K562 (cell line): ENCODE results near the gene ACSL3. TPM values are rescaled to one million over a fixed set of nuclear protein-coding genes. Genes with fewer than 3 reads are reported as not detected.

ENCODE experiments used
- ATAC-seq: fragments of 200-7000 bp; cut with Tn5 transposase; 3 replicates; pipeline ENCODE4 v1.9.1; 2020; ENCODE audit warnings: moderate library complexity
- BruUV-seq: library from RNA; stranded (reverse); fragments of 400-500 nt; replicated peaks from 2 replicates; lab custom pipeline; 2021; lab: Mats Ljungman, UMichigan
- CTCF ChIA-PET: fragments of 300-600 bp; formaldehyde crosslinking; extraction: SDS; loops from one replicate; lab custom pipeline; 2021; ENCODE audit warnings: low intra/inter-chr PET ratio; lab: Yijun Ruan, JAX
- POLR2A ChIA-PET: fragments of 300-600, 350-650 bp; sonication (Branson Sonifier 250); formaldehyde crosslinking; extraction: SDS; loops from one replicate; lab custom pipeline; 2021; ENCODE audit warnings: antibody characterized with exemption, inconsistent platforms; lab: Yijun Ruan, JAX
- DNase-seq, 4 experiments: peaks; one replicate each; pipeline versions ENCODE4 v3.0.0 to v3.0.0-alpha.2; 2011 to 2018; ENCODE audit warnings: low spot score in 3 of 4, mixed read lengths in 3 of 4; ENCODE audit errors: extremely low read depth in 1 of 4
- FAIRE-seq: peaks from 2 replicates; lab custom pipeline; 2011; peaks lifted over from hg19 to GRCh38; lab: Jason Lieb, UNC
- H2AFZ ChIP-seq: 2 replicates; pipeline ENCODE4 v1.6.0; 2011; ENCODE audit warnings: low read depth, low read length, control low read depth, inconsistent platforms
- H3K27ac ChIP-seq: fragments of 200-600 bp; 3 replicates; pipeline ENCODE4 v1.8.0; 2011; ENCODE audit warnings: low read depth, mild to moderate bottlenecking, control low read depth, inconsistent platforms, low read length, moderate library complexity, mixed read lengths; ENCODE audit errors: extremely low read depth
- H3K27me3 ChIP-seq, 2 experiments: fragments of 300-600 bp in 1 of 2; 2 replicates in 1 of 2; 3 replicates in 1 of 2; pipeline versions ENCODE4 v1.6.0 to v1.8.0; 2011; ENCODE audit warnings: inconsistent platforms in 2 of 2, low read length in 2 of 2, mild to moderate bottlenecking in 1 of 2, mixed read lengths in 1 of 2, moderate library complexity in 1 of 2; ENCODE audit not compliant: control insufficient read depth in 2 of 2, insufficient read depth in 2 of 2
- H3K36me3 ChIP-seq: fragments of 300-600 bp; 3 replicates; pipeline ENCODE4 v1.8.0; 2011; ENCODE audit warnings: mild to moderate bottlenecking, low read length, inconsistent platforms; ENCODE audit not compliant: control insufficient read depth, insufficient read depth
- H3K4me1 ChIP-seq, 2 experiments: fragments of 200-600 bp in 1 of 2; replicated peaks in 1 of 2; 2 replicates in 1 of 2; 3 replicates in 1 of 2; pipeline versions ENCODE4 v1.5.1 to v1.8.0; 2011; ENCODE audit warnings: inconsistent platforms in 2 of 2, low read length in 2 of 2, mild to moderate bottlenecking in 1 of 2, mixed read lengths in 1 of 2, moderate library complexity in 1 of 2; ENCODE audit not compliant: control insufficient read depth in 2 of 2, insufficient read depth in 2 of 2
- H3K4me2 ChIP-seq: 2 replicates; pipeline ENCODE4 v1.6.1; 2011; ENCODE audit warnings: low read length, control low read depth, inconsistent platforms, mixed read lengths; ENCODE audit not compliant: insufficient read depth
- H3K4me3 ChIP-seq: fragments of 200-600 bp; sonication (generic), shearing (Covaris generic); 2 replicates; pipeline ENCODE4 v1.5.1; 2016; ENCODE audit warnings: control low read depth, inconsistent platforms
- H3K79me2 ChIP-seq: fragments of 200-600 bp; 3 replicates; pipeline ENCODE4 v1.8.0; 2011; ENCODE audit warnings: low read length, inconsistent platforms; ENCODE audit not compliant: control insufficient read depth, insufficient read depth
- H3K9ac ChIP-seq, 2 experiments: 2 replicates each; pipeline versions ENCODE4 v1.6.0 to v1.6.1; 2011; ENCODE audit warnings: low read depth in 2 of 2, low read length in 2 of 2, control low read depth in 1 of 2, inconsistent platforms in 1 of 2, mild to moderate bottlenecking in 1 of 2, mixed read lengths in 1 of 2; ENCODE audit not compliant: insufficient read depth in 1 of 2
- H3K9me1 ChIP-seq: one replicate; pipeline ENCODE4 v1.6.0; 2011; ENCODE audit warnings: inconsistent platforms, mild to moderate bottlenecking, low read length, moderate library complexity; ENCODE audit not compliant: control insufficient read depth, insufficient read depth
- H3K9me3 ChIP-seq: replicated peaks from 2 replicates; pipeline ENCODE4 v1.5.1; 2011; ENCODE audit warnings: low read depth, low read length, inconsistent platforms; ENCODE audit not compliant: control insufficient read depth, insufficient read depth
- H4K20me1 ChIP-seq: replicated peaks from 2 replicates; pipeline ENCODE4 v1.6.1; 2011; ENCODE audit warnings: low read length, inconsistent platforms, mixed read lengths; ENCODE audit not compliant: control insufficient read depth, insufficient read depth
- CBFA2T2 ChIP-seq: fragments of 450-650 bp; conservative IDR thresholded peaks from 2 replicates; pipeline ENCODE4 v1.6.1; 2017; ENCODE audit warnings: mild to moderate bottlenecking
- CHD2 ChIP-seq: IDR thresholded peaks from 2 replicates; pipeline ENCODE4 v1.6.1; 2011; ENCODE audit warnings: low read depth, low read length
- GABPA ChIP-seq: fragments of 200-800 bp; sonication (Bioruptor generic); conservative IDR thresholded peaks from 2 replicates; pipeline ENCODE4 v1.6.1; 2016; ENCODE audit warnings: low read depth, missing genetic modification characterization, missing compliant biosample characterization
- NCOA2 ChIP-seq, 2 experiments: fragments of 450-650 bp; IDR thresholded peaks; 2 replicates each; pipeline ENCODE4 v1.6.1; 2018; ENCODE audit warnings: mild to moderate bottlenecking in 2 of 2, moderate library complexity in 1 of 2; ENCODE audit not compliant: partially characterized antibody in 2 of 2
- NFE2L1 ChIP-seq: fragments of 450-650 bp; IDR thresholded peaks from 2 replicates; pipeline ENCODE4 v1.6.1; 2016; ENCODE audit warnings: missing genetic modification characterization, low read depth, mild to moderate bottlenecking, missing compliant biosample characterization, moderate library complexity, borderline replicate concordance
- NKRF ChIP-seq: fragments of 450-650 bp; IDR thresholded peaks from 2 replicates; pipeline ENCODE4 v1.6.1; 2016; ENCODE audit warnings: borderline replicate concordance
- SETDB1 ChIP-seq: IDR thresholded peaks from one replicate; pipeline ENCODE4 v1.6.1; 2012; ENCODE audit warnings: low read length, control low read depth, inconsistent platforms
- TCF15 ChIP-seq: fragments of 250-450 bp; sonication (Bioruptor Pico); IDR thresholded peaks from 2 replicates; pipeline ENCODE4 v1.8.0; 2022; ENCODE audit warnings: moderate library complexity, mild to moderate bottlenecking, inconsistent platforms
- ZNF134 ChIP-seq: fragments of 250-450 bp; sonication (Bioruptor Pico); conservative IDR thresholded peaks from 2 replicates; pipeline ENCODE4 v1.4.0; 2020
- WGBS: fragments of 100-300 bp; shearing (Covaris generic); methylation state at CpG from one replicate; pipeline ENCODE4 v1.1.6; 2016; ENCODE audit warnings: low coverage, mixed read lengths; ENCODE audit not compliant: insufficient coverage; ENCODE audit errors: missing lambda C conversion rate; 5-methylcytosine and 5-hydroxymethylcytosine counted together
- in situ Hi-C: fragments of 300-500 bp; cut with MboI; formaldehyde crosslinking; loops from 4 replicates; pipeline ENCODE4 v1.15.0; 2018; ENCODE audit warnings: inconsistent platforms, mixed read lengths
- intact Hi-C: fragments of 100-400 bp; cut with micrococcal nuclease; formaldehyde crosslinking; loops from 2 replicates; pipeline ENCODE4 v1.14.2; 2022
- polyA plus RNA-seq, 8 experiments: library from polyadenylated mRNA; depleted of rRNA in 4 of 8; stranded (reverse) in 5 of 8; unstranded in 3 of 8; fragments of >200 nt; fragmentation: Nextera tagmentation in 2 of 8; fragmentation: Illumina TruSeq in 1 of 8; extraction: Ambion mirVana in 2 of 8; extraction: Trizol in 1 of 8; gene quantifications; 2 replicates each; pipeline versions ENCODE4 v1.2.1 to v1.2.3, GENCODE V29; 2011 to 2014; ENCODE audit warnings: inconsistent platforms in 1 of 8, missing spikeins in 1 of 8
- total RNA-seq, 7 experiments: library from RNA; depleted of rRNA in 6 of 7; stranded (reverse); fragments of >200 nt in 6 of 7; fragmentation: Illumina TruSeq in 2 of 7; extraction: Trizol in 2 of 7; gene quantifications; 2 replicates each; pipeline versions ENCODE4 v1.2.1 to v1.2.3, GENCODE V29; 2011 to 2021; ENCODE audit warnings: low replicate concordance in 1 of 7

Gene ACSL3
- total and polyA plus RNA-seq, 9 of the 15 experiments (the other 6 are each of a cell fraction or from before 2014, with no cell fraction given): 21.3 to 123 (median 85.2) TPM

- in situ Hi-C loops (no loop called here), intact Hi-C loops (no loop called here)
- no peak for FAIRE-seq
- ChIA-PET POLR2A (interaction anchor here (0.7 kb wide), 1 partner anchor 166 kb away, joined by 4 read pairs; no protein-coding TSS in a partner anchor), CTCF (no interaction called here)
- Histone ChIP-seq H2AFZ (no peak overlapping the region), H3K36me3 (peaks cover 8% of the 10 kb centered on the region; the same call in 2 of the 3 replicates), H3K9me1 (no peaks in the 10 kb centered on the region), H3K9ac (no peak overlapping the region), H3K4me3 (no peak overlapping the region), H3K27me3 (no peaks in the 10 kb centered on the region), H3K4me2 (no peak overlapping the region), H3K9me3 (no peaks in the 10 kb centered on the region), H4K20me1 (peaks cover 34% of the 10 kb centered on the region), H3K27ac (no peak overlapping the region), H3K79me2 (peaks cover 98% of the 10 kb centered on the region), H3K4me1 (peaks cover 0 to 13% of the 10 kb centered on the region in 2 experiments; a peak in 3 of 5 replicates)
- 96% methylated on average over 2 of the region's 3 CpGs for WGBS
- BruUV-seq: no TSS peak
- TF ChIP-seq TCF15 (CRISPR knock-in tag) (no peak), GABPA (tag) (no peak), NFE2L1 (tag) (no peak), SETDB1 (no peak), CBFA2T2 (no peak), NKRF (no peak), ZNF134 (no peak), CHD2 (no peak), NCOA2 (IDR thresholded peaks at IDR 0.05; ENCODE audit: partially characterized antibody in 2 of 2) (no peak)
- ATAC-seq: no peak
- DNase-seq: no peak
Measured at GRCh38 chr2:222883420-222883819, 22.6 kb downstream of the ACSL3 start.
